Activated T-helper 17 cell treated with anti-CD3 and anti-CD28 coated beads, Interleukin-2, amount 50 U/mL, for 72 hours (primary cell): Measurements from ENCODE around the gene GJC1. TPM values are rescaled to one million over a fixed set of nuclear protein-coding genes. Genes with fewer than 3 reads are reported as not detected.

ENCODE experiments used
- ATAC-seq: fragments of 150-1000 bp; cut with Tn5 transposase; replicated peaks from 2 replicates; pipeline ENCODE4 v1.10.0; 2021; ENCODE audit warnings: mild to moderate bottlenecking, moderate library complexity
- H3K27ac Mint-ChIP-seq: one replicate; pipeline ENCODE4 v1.8.0; 2022; ENCODE audit warnings: mixed read lengths
- H3K27me3 Mint-ChIP-seq: one replicate; pipeline ENCODE4 v1.8.0; 2022; ENCODE audit warnings: mixed read lengths
- H3K36me3 Mint-ChIP-seq: one replicate; pipeline ENCODE4 v1.8.0; 2022; ENCODE audit warnings: low read depth, mild to moderate bottlenecking, mixed read lengths
- H3K4me1 Mint-ChIP-seq: one replicate; pipeline ENCODE4 v1.8.0; 2022; ENCODE audit warnings: mixed read lengths
- H3K4me3 Mint-ChIP-seq: one replicate; pipeline ENCODE4 v1.8.0; 2022; ENCODE audit warnings: mild to moderate bottlenecking, mixed read lengths
- H3K9me3 Mint-ChIP-seq: one replicate; pipeline ENCODE4 v1.8.0; 2022; ENCODE audit warnings: mixed read lengths
- total RNA-seq, 2 donors: library from RNA; stranded (reverse); gene quantifications; one replicate each; pipeline ENCODE4 v1.2.3, GENCODE V29; 2022

GJC1 gene
- total RNA-seq, 2 donors from 2014 or later, result 2.4 to 3.4 TPM

GRCh38 chr17:44780845-44781480, 49.1 kb downstream of the GJC1 start:
- no peaks in the 10 kb centered on the region for H3K36me3 Mint-ChIP-seq
- ATAC-seq, result no peak
- H3K4me3 Mint-ChIP-seq, result no peak overlapping the region
- H3K9me3 Mint-ChIP-seq, result no peaks in the 10 kb centered on the region
- no peaks in the 10 kb centered on the region for H3K4me1 Mint-ChIP-seq
- H3K27ac Mint-ChIP-seq, result no peak overlapping the region
- no peaks in the 10 kb centered on the region for H3K27me3 Mint-ChIP-seq

- Mint-ChIP-seq H3K4me3 (peak overlapping the region; percentile 49), H3K4me1 (no peaks in the 10 kb centered on the region), H3K27ac (no peak overlapping the region), H3K27me3 (no peaks in the 10 kb centered on the region), H3K36me3 (no peaks in the 10 kb centered on the region), H3K9me3 (no peaks in the 10 kb centered on the region)
- no peak for ATAC-seq
Observed at GRCh38 chr17:44780161-44780560, 49.9 kb downstream of the GJC1 start.

DNA sequence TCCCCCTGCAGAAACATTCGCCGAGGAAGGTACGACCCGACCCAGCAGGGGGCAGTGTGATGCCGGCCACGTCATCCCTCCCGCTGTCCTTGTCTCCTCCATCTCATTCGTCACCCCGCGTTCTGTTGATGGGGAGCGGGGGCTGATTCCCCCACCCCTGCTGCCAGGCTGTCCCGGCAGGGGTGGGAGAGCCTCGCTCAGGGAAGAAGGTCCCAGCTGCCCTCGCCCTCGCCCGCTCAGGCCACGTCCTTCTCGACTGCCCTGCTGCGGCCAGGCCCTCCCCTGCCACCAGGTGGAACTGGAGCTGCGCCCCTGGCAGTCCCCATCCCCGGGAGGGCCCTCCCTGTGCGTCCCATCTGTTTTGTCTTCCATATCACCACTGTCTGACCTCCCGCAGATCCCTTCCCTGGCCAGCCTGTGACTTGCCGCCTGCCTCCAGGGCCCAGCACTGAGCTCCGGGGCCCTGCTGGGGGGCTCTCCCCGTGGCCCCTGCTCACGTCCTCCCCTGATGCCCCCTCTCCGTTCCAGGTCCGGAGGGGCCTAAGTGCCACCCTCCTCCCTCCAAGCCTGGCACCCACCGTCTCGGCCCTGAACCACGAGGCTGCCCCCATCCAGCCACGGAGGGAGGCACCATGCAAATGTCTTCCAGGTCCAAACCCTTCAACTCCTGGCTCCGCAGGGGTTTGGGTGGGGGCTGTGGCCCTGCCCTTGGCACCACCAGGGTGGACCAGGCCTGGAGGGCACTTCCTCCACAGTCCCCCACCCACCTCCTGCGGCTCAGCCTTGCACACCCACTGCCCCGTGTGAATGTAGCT, 50.7 kb downstream of the GJC1 start:
- Mint-ChIP-seq H3K36me3 (no peaks in the 10 kb centered on the region), H3K27ac (no peak overlapping the region), H3K4me3 (peak overlapping the region; percentile 49), H3K9me3 (no peaks in the 10 kb centered on the region), H3K27me3 (no peaks in the 10 kb centered on the region), H3K4me1 (no peaks in the 10 kb centered on the region)
- ATAC-seq, result peak; percentile 39

GRCh38 chr17:44778656-44779210, 51.4 kb downstream of the GJC1 start:
- Mint-ChIP-seq H3K4me3 (peak overlapping the region; percentile 49), H3K4me1 (no peaks in the 10 kb centered on the region)
- ATAC-seq, result no peak

DNA sequence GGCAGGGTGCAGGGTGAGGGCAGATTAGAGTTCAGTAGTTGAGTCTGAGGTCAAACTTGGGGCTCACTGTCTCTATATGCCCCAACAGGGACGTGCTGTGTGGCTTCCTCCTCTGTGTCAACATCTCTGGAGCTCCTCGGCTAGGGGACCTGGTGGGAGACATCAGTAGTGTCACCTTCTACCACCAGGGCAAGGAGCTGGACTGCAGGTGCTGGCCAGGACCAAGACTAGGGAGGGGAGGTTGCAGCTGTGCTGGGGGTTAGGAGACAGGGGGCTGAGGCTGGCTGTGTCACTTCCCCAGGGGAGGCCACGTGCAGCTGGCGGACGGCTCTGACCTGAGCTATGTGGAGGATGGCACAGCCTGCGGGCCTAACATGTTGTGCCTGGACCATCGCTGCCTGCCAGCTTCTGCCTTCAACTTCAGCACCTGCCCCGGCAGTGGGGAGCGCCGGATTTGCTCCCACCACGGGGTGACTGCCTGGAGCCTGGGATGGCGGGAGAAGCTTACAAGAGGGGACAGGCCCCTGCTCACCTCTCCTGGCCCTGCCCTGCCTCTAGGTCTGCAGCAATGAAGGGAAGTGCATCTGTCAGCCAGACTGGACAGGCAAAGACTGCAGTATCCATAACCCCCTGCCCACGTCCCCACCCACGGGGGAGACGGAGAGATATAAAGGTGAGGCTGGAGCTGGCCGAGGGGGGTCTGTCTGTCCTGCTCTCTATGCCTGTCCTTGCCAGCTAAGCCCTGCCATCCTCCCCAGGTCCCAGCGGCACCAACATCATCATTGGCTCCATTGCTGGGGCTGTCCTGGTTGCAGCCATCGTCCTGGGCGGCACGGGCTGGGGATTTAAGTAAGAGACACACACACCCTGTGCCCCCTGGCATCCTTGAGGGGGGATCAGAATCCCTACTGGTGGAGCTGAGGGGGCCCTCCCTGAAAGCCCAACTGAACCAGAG, 52.4 kb downstream of the GJC1 start:
- no peaks in the 10 kb centered on the region for H3K36me3 Mint-ChIP-seq
- H3K9me3 Mint-ChIP-seq, result no peaks in the 10 kb centered on the region
- H3K27me3 Mint-ChIP-seq, result no peaks in the 10 kb centered on the region
- H3K27ac Mint-ChIP-seq, result no peak overlapping the region
- peak overlapping the region; percentile 81 for H3K4me3 Mint-ChIP-seq
- ATAC-seq, result no peak
- H3K4me1 Mint-ChIP-seq, result no peaks in the 10 kb centered on the region

More at GRCh38 chr17:44778656-44779210, 51.4 kb downstream of the GJC1 start:
- no peaks in the 10 kb centered on the region for H3K27me3 Mint-ChIP-seq
- H3K36me3 Mint-ChIP-seq, result no peaks in the 10 kb centered on the region
- no peaks in the 10 kb centered on the region for H3K9me3 Mint-ChIP-seq
- no peak overlapping the region for H3K27ac Mint-ChIP-seq

DNA sequence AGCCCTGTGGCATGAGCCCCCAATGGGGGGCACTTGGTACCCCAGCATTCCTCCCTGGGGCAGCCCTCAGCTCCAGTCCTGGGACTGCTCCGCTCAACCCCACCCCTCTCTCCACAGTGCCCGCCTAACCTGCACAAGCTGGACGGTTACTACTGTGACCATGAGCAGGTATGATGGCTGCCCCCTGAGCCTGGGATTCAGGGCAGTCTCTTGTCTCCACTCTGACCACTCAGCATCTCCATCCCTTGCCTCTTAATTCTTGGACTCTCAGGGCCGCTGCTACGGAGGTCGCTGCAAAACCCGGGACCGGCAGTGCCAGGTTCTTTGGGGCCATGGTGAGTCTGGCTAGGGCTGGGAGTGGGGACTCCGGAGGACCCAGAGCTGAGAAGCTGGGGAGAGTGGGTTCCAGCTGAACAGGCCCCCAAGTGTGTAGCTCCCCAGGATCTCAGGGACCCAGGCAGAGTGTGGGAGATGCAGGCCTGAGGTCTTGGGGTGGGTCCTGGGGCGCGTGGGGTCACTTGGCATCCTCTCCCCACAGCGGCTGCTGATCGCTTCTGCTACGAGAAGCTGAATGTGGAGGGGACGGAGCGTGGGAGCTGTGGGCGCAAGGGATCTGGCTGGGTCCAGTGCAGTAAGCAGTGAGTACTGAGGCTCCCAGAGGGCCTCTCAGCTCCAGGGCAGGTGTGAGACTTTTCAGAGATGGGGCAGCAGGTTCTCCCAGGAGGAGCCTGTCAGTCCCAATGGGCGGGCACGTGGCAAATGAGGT, 53.3 kb downstream of the GJC1 start:
- H3K27ac Mint-ChIP-seq, result no peak overlapping the region
- H3K4me1 Mint-ChIP-seq, result no peaks in the 10 kb centered on the region
- H3K36me3 Mint-ChIP-seq, result no peaks in the 10 kb centered on the region
- ATAC-seq, result no peak
- no peaks in the 10 kb centered on the region for H3K9me3 Mint-ChIP-seq
- no peaks in the 10 kb centered on the region for H3K27me3 Mint-ChIP-seq
- H3K4me3 Mint-ChIP-seq, result peak overlapping the region; percentile 81

- Mint-ChIP-seq H3K36me3 (no peaks in the 10 kb centered on the region), H3K4me1 (no peaks in the 10 kb centered on the region), H3K27ac (no peak overlapping the region), H3K27me3 (no peaks in the 10 kb centered on the region), H3K9me3 (no peaks in the 10 kb centered on the region), H3K4me3 (peak overlapping the region; percentile 81)
- ATAC-seq, result peak; percentile 24
Observed at GRCh38 chr17:44775838-44776621, 54.1 kb downstream of the GJC1 start.

- ATAC-seq, result peak; percentile 96
- Mint-ChIP-seq H3K36me3 (no peaks in the 10 kb centered on the region), H3K4me3 (peak overlapping the region; percentile 81), H3K4me1 (no peaks in the 10 kb centered on the region), H3K9me3 (no peaks in the 10 kb centered on the region), H3K27me3 (no peaks in the 10 kb centered on the region), H3K27ac (no peak overlapping the region)
Observed at GRCh38 chr17:44775136-44775837, 54.8 kb downstream of the GJC1 start.

- no peaks in the 10 kb centered on the region for H3K36me3 Mint-ChIP-seq
- peak; percentile 42 for ATAC-seq
- no peak overlapping the region for H3K27ac Mint-ChIP-seq
- H3K4me1 Mint-ChIP-seq, result no peaks in the 10 kb centered on the region
- H3K4me3 Mint-ChIP-seq, result peak overlapping the region; percentile 81
- H3K9me3 Mint-ChIP-seq, result no peaks in the 10 kb centered on the region
- no peaks in the 10 kb centered on the region for H3K27me3 Mint-ChIP-seq
Observed at GRCh38 chr17:44774271-44775135, 55.6 kb downstream of the GJC1 start.

DNA sequence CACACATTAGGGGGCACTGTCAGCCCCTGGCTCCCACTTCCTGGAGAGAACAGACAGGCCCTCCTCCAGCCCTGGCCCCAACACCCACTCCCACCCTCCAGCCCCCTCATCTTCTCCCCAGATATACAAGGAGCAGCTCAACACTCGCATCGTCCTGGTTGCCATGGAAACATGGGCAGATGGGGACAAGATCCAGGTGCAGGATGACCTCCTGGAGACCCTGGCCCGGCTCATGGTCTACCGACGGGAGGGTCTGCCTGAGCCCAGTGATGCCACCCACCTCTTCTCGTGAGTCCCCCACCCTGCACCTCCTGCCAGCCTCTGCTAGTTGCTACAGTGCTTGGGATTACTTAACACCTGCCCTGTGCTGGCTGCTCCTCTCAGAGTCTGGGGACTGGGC, 56.9 kb downstream of the GJC1 start:
- Mint-ChIP-seq H3K4me3 (no peak overlapping the region), H3K4me1 (no peaks in the 10 kb centered on the region), H3K9me3 (no peaks in the 10 kb centered on the region), H3K27me3 (no peaks in the 10 kb centered on the region), H3K36me3 (no peaks in the 10 kb centered on the region), H3K27ac (no peak overlapping the region)
- no peak for ATAC-seq

- H3K36me3 Mint-ChIP-seq, result no peaks in the 10 kb centered on the region
- H3K4me3 Mint-ChIP-seq, result no peak overlapping the region
- ATAC-seq, result no peak
- H3K27me3 Mint-ChIP-seq, result no peaks in the 10 kb centered on the region
- H3K9me3 Mint-ChIP-seq, result no peaks in the 10 kb centered on the region
- H3K4me1 Mint-ChIP-seq, result no peaks in the 10 kb centered on the region
- no peak overlapping the region for H3K27ac Mint-ChIP-seq
Observed at GRCh38 chr17:44772308-44773045, 57.6 kb downstream of the GJC1 start.
